ENCODE measurements around the gene HYPK.
"Not testable (repeated sequence)": the region's sequence is repeated elsewhere in the genome, so short reads cannot be mapped to it uniquely, and the experiment has no call there.

HYPK gene

GRCh38 chr15:43808960-43809678 is 8.7 kb downstream of the HYPK start:
- ChIA-PET POLR2A (ENCODE audit: low non-redundant PET) (no interaction called here), CTCF (interaction anchor here (0.6 kb wide), 1 partner anchor 23 kb away, joined by 5 read pairs; no protein-coding TSS in a partner anchor)
- no peak for TF ChIP-seq CTCF (conservative IDR thresholded peaks at IDR 0.05; ENCODE audit: low read depth)
- DNase-seq (ENCODE audit: low spot score): no peak
- no peak overlapping the region for H3K27ac ChIP-seq

GRCh38 chr15:43815064-43815463 is 14.7 kb downstream of the HYPK start:
- CTCF ChIA-PET; POLR2A ChIA-PET (ENCODE audit: low non-redundant PET); DNase-seq (ENCODE audit: low spot score); H3K27ac ChIP-seq: not testable (repeated sequence)

GRCh38 chr15:43821505-43821904 is 21.1 kb downstream of the HYPK start:
- no peak for DNase-seq (ENCODE audit: low spot score)
- no peak for TF ChIP-seq CTCF (conservative IDR thresholded peaks at IDR 0.05; ENCODE audit: low read depth)
- POLR2A ChIA-PET (ENCODE audit: low non-redundant PET): no interaction called here
- H3K27ac ChIP-seq: no peak overlapping the region
- CTCF ChIA-PET: interaction anchor here (0.6 kb wide), 1 partner anchor 19 kb away, joined by 4 read pairs; no protein-coding TSS in a partner anchor

- peak within 1 kb of the TSS; percentile 93 for H3K27ac ChIP-seq
- peak; percentile 99 for DNase-seq (ENCODE audit: low spot score)
- ChIA-PET POLR2A (ENCODE audit: low non-redundant PET) (interaction anchor here (0.6 kb wide), 1 partner anchor 365 kb away, joined by 4 read pairs; no protein-coding TSS in a partner anchor), CTCF (no interaction called here)
- no peak for TF ChIP-seq CTCF (conservative IDR thresholded peaks at IDR 0.05; ENCODE audit: low read depth)
Observed at GRCh38 chr15:43824302-43825246, 24.2 kb downstream of the HYPK start, which contains the start of gene MFAP1. MFAP1 (minus strand) TSS chr15:43824690; CDS start chr15:43824569, 121 bp downstream.

GRCh38 chr15:43825305-43825704 is 24.9 kb downstream of the HYPK start:
- peak overlapping the region; percentile 93 for H3K27ac ChIP-seq
- POLR2A ChIA-PET (ENCODE audit: low non-redundant PET); CTCF ChIA-PET; DNase-seq (ENCODE audit: low spot score): not testable (repeated sequence)

GRCh38 chr15:43826029-43826507 is 25.7 kb downstream of the HYPK start:
- POLR2A ChIA-PET (ENCODE audit: low non-redundant PET): no interaction called here
- TF ChIP-seq CTCF (conservative IDR thresholded peaks at IDR 0.05; ENCODE audit: low read depth): no peak
- peak overlapping the region; percentile 87 for H3K27ac ChIP-seq
- no peak for DNase-seq (ENCODE audit: low spot score)
- CTCF ChIA-PET: no interaction called here

- peak; percentile 92 for DNase-seq (ENCODE audit: low spot score)
- peak within 1 kb of the TSS; percentile 87 for H3K27ac ChIP-seq
- CTCF ChIA-PET: no interaction called here
- no peak for TF ChIP-seq CTCF (conservative IDR thresholded peaks at IDR 0.05; ENCODE audit: low read depth)
- POLR2A ChIA-PET (ENCODE audit: low non-redundant PET): no interaction called here
Observed at GRCh38 chr15:43826508-43827341, 26.3 kb downstream of the HYPK start, which contains the start of gene WDR76. WDR76 (plus strand) TSS chr15:43827002; CDS start chr15:43827033, 31 bp downstream.

Data from RWPE1 (cell line).